HG03103 (cell line): ENCODE results near the gene CLCN2.

Experiments used
- ATAC-seq: cut with Tn5 transposase; IDR thresholded peaks from one replicate; pipeline ENCODE4 v1.9.1; 2021; ENCODE audit warnings: low read depth; ENCODE audit not compliant: unreplicated experiment

The CLCN2 gene

GRCh38 chr3:184332370-184333090 lies 28.9 kb downstream of the CLCN2 start:
- no peak for ATAC-seq

GRCh38 chr3:184328516-184328915 lies 32.9 kb downstream of the CLCN2 start:
- no peak for ATAC-seq

- ATAC-seq: no peak
Measured at GRCh38 chr3:184327171-184327570, 34.2 kb downstream of the CLCN2 start.

- no peak for ATAC-seq
Measured at GRCh38 chr3:184325715-184326369, 35.6 kb downstream of the CLCN2 start.

- ATAC-seq: no peak
Measured at GRCh38 chr3:184325269-184325668, 36.1 kb downstream of the CLCN2 start.

GRCh38 chr3:184323696-184324095 lies 37.7 kb downstream of the CLCN2 start:
- no peak for ATAC-seq

- ATAC-seq: no peak
Measured at GRCh38 chr3:184322731-184323487, 38.5 kb downstream of the CLCN2 start.

GRCh38 chr3:184321666-184322065 lies 39.7 kb downstream of the CLCN2 start:
- ATAC-seq: no peak

- no peak for ATAC-seq
Measured at GRCh38 chr3:184320104-184320445, 41.3 kb downstream of the CLCN2 start.

- no peak for ATAC-seq
Measured at GRCh38 chr3:184317201-184317600, 44.2 kb downstream of the CLCN2 start.

- ATAC-seq: no peak
Measured at GRCh38 chr3:184316792-184317191, 44.6 kb downstream of the CLCN2 start.

GRCh38 chr3:184315871-184316661 lies 45.3 kb downstream of the CLCN2 start:
- ATAC-seq: no peak

GRCh38 chr3:184315543-184315867 lies 45.9 kb downstream of the CLCN2 start:
- no peak for ATAC-seq

GRCh38 chr3:184314700-184315542 lies 46.5 kb downstream of the CLCN2 start:
- ATAC-seq: peak; percentile 41

- peak; percentile 79 for ATAC-seq
Measured at GRCh38 chr3:184314363-184314699, 47.1 kb downstream of the CLCN2 start, which contains the start of gene EIF4G1. Gene EIF4G1, plus strand, starts transcription at chr3:184314606. Its CDS starts 1,191 bp downstream, at chr3:184315797.

GRCh38 chr3:184311633-184312032 lies 49.8 kb downstream of the CLCN2 start:
- no peak for ATAC-seq

GRCh38 chr3:184308744-184309143 lies 52.7 kb downstream of the CLCN2 start:
- no peak for ATAC-seq

GRCh38 chr3:184307915-184308314 lies 53.5 kb downstream of the CLCN2 start:
- ATAC-seq: no peak

- ATAC-seq: no peak
Measured at GRCh38 chr3:184306341-184306972, 54.9 kb downstream of the CLCN2 start.

GRCh38 chr3:184305577-184305976 lies 55.8 kb downstream of the CLCN2 start:
- ATAC-seq: no peak
